Esophagus squamous epithelium (tissue), 5 donors: ENCODE measurements around the gene HKDC1. TPM values are rescaled to one million over a fixed set of nuclear protein-coding genes. Genes with fewer than 3 reads are reported as not detected.

Source experiments
- DNase-seq: peaks from one replicate; lab custom pipeline; 2025; lab: John Stamatoyannopoulos, UW
- H3K27ac ChIP-seq, 4 donors: fragments of 200-600 bp; sonication (generic); one replicate each; pipeline ENCODE4 v1.5.1; 2016 to 2019; ENCODE audit warnings: mild to moderate bottlenecking in 1 of 4
- H3K27me3 ChIP-seq, 4 donors: fragments of 200-600 bp; sonication (generic); 1 replicate in 3 of 4; 2 replicates in 1 of 4; pipeline versions ENCODE4 v1.5.1 to v1.6.0; 2017 to 2021; ENCODE audit warnings: antibody characterized with exemption in 1 of 4
- H3K36me3 ChIP-seq, 3 donors: fragments of 200-600 bp; sonication (generic); one replicate each; pipeline ENCODE4 v1.5.1; 2016 to 2019
- H3K4me1 ChIP-seq, 3 donors: fragments of 200-600 bp; sonication (generic); one replicate each; pipeline ENCODE4 v1.5.1; 2017 to 2019
- H3K4me3 ChIP-seq, 4 donors: fragments of 200-600 bp; sonication (generic); 1 replicate in 3 of 4; 2 replicates in 1 of 4; pipeline ENCODE4 v1.5.1; 2016 to 2019; ENCODE audit warnings: mild to moderate bottlenecking in 2 of 4, moderate library complexity in 1 of 4
- H3K9me3 ChIP-seq, 3 donors: fragments of 200-600 bp; sonication (generic); one replicate each; pipeline ENCODE4 v1.5.1; 2016 to 2019
- CTCF ChIP-seq, 6 experiments: fragments of 450-650 bp in 4 of 6; fragments of 200-600 bp in 2 of 6; sonication (generic) in 2 of 6; IDR thresholded peaks; one replicate each; pipeline ENCODE4 v1.5.1; 2016 to 2019; ENCODE audit warnings: antibody characterized with exemption in 6 of 6, mild to moderate bottlenecking in 4 of 6, moderate library complexity in 4 of 6
- POLR2A ChIP-seq, 4 donors: fragments of 450-650 bp; IDR thresholded peaks; one replicate each; pipeline ENCODE4 v1.6.1; 2017; ENCODE audit warnings: antibody characterized with exemption in 4 of 4, mild to moderate bottlenecking in 4 of 4, moderate library complexity in 3 of 4
- WGBS, 2 donors: methylation state at CpG; one replicate each; pipeline ENCODE4 v1.1.5; 2018; 5-methylcytosine and 5-hydroxymethylcytosine counted together
- intact Hi-C: fragments of 100-400 bp; cut with DNase I; formaldehyde crosslinking; loops from one replicate; pipeline ENCODE4 v1.15.0; 2022
- total RNA-seq, 4 donors: library from RNA; depleted of rRNA; stranded (reverse); fragments of >200 nt; gene quantifications; one replicate each; pipeline ENCODE4 v1.1.0, GENCODE V29; 2016
- donor health status: DM: yes; HTN: yes; CAD: no.

Gene HKDC1
- total RNA-seq, 4 donors from 2014 or later, result 0.19 to 1.5 (median 0.19) TPM; not detected in 1

- DNase-seq, result no peak
- TF ChIP-seq CTCF (IDR thresholded peaks at IDR 0.05) (no peak), POLR2A (IDR thresholded peaks at IDR 0.05) (no peak)
- Histone ChIP-seq H3K27ac (no peak overlapping the region), H3K4me3 (no peak overlapping the region), H3K4me1 (peaks cover 0 to 25% (median 11%) of the 10 kb centered on the region in 3 donors), H3K27me3 (no peaks in the 10 kb centered on the region), H3K36me3 (no peaks in the 10 kb centered on the region), H3K9me3 (no peaks in the 10 kb centered on the region)
- WGBS, 2 donors, result 89 to 92% methylated on average over 10 of the region's 10 CpGs
- intact Hi-C loops, result loop anchor here (10.0 kb wide), 1 partner anchor 61 kb away; no protein-coding TSS in a partner anchor
Measured at GRCh38 chr10:69243817-69244216, 23.7 kb downstream of the HKDC1 start.

GRCh38 chr10:69246036-69246435, 25.9 kb downstream of the HKDC1 start:
- no peaks in the 10 kb centered on the region for H3K36me3 ChIP-seq
- H3K4me3 ChIP-seq, result no peak overlapping the region
- TF ChIP-seq CTCF (IDR thresholded peaks at IDR 0.05) (no peak), POLR2A (IDR thresholded peaks at IDR 0.05) (no peak)
- H3K9me3 ChIP-seq, result no peaks in the 10 kb centered on the region
- H3K27ac ChIP-seq, result no peak overlapping the region
- peaks cover 0 to 8% (median 0%) of the 10 kb centered on the region in 3 donors for H3K4me1 ChIP-seq
- intact Hi-C loops, result loop anchor here (10.0 kb wide), 1 partner anchor 59 kb away; no protein-coding TSS in a partner anchor
- 89 to 93% methylated on average over 2 to 3 of the region's 5 CpGs for WGBS, 2 donors
- no peaks in the 10 kb centered on the region for H3K27me3 ChIP-seq
- DNase-seq, result no peak

GRCh38 chr10:69246581-69247312, 26.6 kb downstream of the HKDC1 start:
- no peaks in the 10 kb centered on the region for H3K9me3 ChIP-seq

GRCh38 chr10:69247313-69247710, 27.2 kb downstream of the HKDC1 start:
- Histone ChIP-seq H3K9me3 (no peaks in the 10 kb centered on the region), H3K27me3 (no peaks in the 10 kb centered on the region), H3K4me3 (no peak overlapping the region), H3K36me3 (no peaks in the 10 kb centered on the region), H3K27ac (no peak overlapping the region), H3K4me1 (no peaks in the 10 kb centered on the region)
- DNase-seq, result no peak
- 89 to 97% methylated on average over 2 to 8 of the region's 13 CpGs for WGBS, 2 donors
- TF ChIP-seq CTCF (IDR thresholded peaks at IDR 0.05) (no peak), POLR2A (IDR thresholded peaks at IDR 0.05) (no peak)
- intact Hi-C loops, result loop anchor here (10.0 kb wide), 1 partner anchor 57 kb away; no protein-coding TSS in a partner anchor

More at GRCh38 chr10:69246581-69247312, 26.6 kb downstream of the HKDC1 start:
- TF ChIP-seq CTCF (IDR thresholded peaks at IDR 0.05) (no peak), POLR2A (IDR thresholded peaks at IDR 0.05) (no peak)
- DNase-seq, result no peak
- Histone ChIP-seq H3K27ac (no peak overlapping the region), H3K4me3 (no peak overlapping the region), H3K4me1 (peaks cover 0 to 1% (median 0%) of the 10 kb centered on the region in 3 donors), H3K27me3 (no peaks in the 10 kb centered on the region), H3K36me3 (no peaks in the 10 kb centered on the region)
- 79 to 82% methylated on average over 9 to 13 of the region's 14 CpGs for WGBS, 2 donors
- intact Hi-C loops, result loop anchor here (10.0 kb wide), 1 partner anchor 58 kb away; no protein-coding TSS in a partner anchor

- H3K27ac ChIP-seq, result no peak overlapping the region
- intact Hi-C loops, result loop anchor here (10.0 kb wide), 1 partner anchor 57 kb away; no protein-coding TSS in a partner anchor
- no peak overlapping the region for H3K4me3 ChIP-seq
- no peaks in the 10 kb centered on the region for H3K9me3 ChIP-seq
- no peaks in the 10 kb centered on the region for H3K36me3 ChIP-seq
- no peaks in the 10 kb centered on the region for H3K27me3 ChIP-seq
- DNase-seq, result no peak
- 84 to 92% methylated on average over 12 to 16 of the region's 24 CpGs for WGBS, 2 donors
- no peaks in the 10 kb centered on the region for H3K4me1 ChIP-seq
- TF ChIP-seq CTCF (IDR thresholded peaks at IDR 0.05), result no peak
- TF ChIP-seq POLR2A (IDR thresholded peaks at IDR 0.05), result no peak
Measured at GRCh38 chr10:69248117-69248730, 28.1 kb downstream of the HKDC1 start.
